ENCODE measurements around the gene C1QTNF6.

C1QTNF6 gene

GRCh38 chr22:37196539-37197450 is 8.7 kb upstream of the C1QTNF6 start:
- TF ChIP-seq FOXP2 (optimal IDR thresholded peaks at IDR 0.05; ENCODE audit: borderline replicate concordance, extremely low read depth, extremely low read length, insufficient read depth): no peak
- peak; percentile 78 to 85 for TF ChIP-seq REST (IDR thresholded peaks at IDR 0.05; ENCODE audit: insufficient read depth in 1 of 2, low read depth in 2 of 2, low read length in 2 of 2)

DNA sequence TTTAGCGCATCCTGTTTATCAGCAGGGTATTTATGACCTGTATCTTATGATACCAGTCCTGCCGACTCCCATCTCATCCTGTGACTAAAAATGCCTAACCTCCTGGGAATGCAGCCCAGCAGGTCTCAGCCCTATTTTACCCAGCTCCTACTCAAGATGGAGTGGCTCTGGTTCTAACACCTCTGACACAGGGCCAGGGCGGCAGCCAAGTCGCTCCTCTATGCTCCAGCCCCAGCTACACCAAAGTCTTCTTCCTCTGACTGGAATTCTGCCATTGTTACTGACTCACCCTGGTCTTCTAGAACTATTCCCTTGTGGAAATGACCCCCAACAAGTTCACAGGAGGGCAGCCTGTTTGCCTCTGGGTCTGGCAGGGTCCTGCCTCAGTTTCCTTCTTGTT is 7.9 kb upstream of the C1QTNF6 start:
- TF ChIP-seq TAF1 (IDR thresholded peaks at IDR 0.05; ENCODE audit: borderline replicate concordance, insufficient read depth, low read length) (no peak), SIN3A (IDR thresholded peaks at IDR 0.05; ENCODE audit: borderline replicate concordance, insufficient read depth, low read length) (no peak), REST (IDR thresholded peaks at IDR 0.05; ENCODE audit: insufficient read depth in 1 of 2, low read depth in 2 of 2, low read length in 2 of 2) (no peak), FOXP2 (optimal IDR thresholded peaks at IDR 0.05; ENCODE audit: borderline replicate concordance, extremely low read depth, extremely low read length, insufficient read depth) (no peak), POLR2AphosphoS5 (IDR thresholded peaks at IDR 0.05; ENCODE audit: low read depth, low read length) (no peak)

GRCh38 chr22:37194750-37195149 is 6.7 kb upstream of the C1QTNF6 start:
- no peak for TF ChIP-seq SIN3A (IDR thresholded peaks at IDR 0.05; ENCODE audit: borderline replicate concordance, insufficient read depth, low read length)
- TF ChIP-seq POLR2AphosphoS5 (IDR thresholded peaks at IDR 0.05; ENCODE audit: low read depth, low read length): no peak
- no peak for TF ChIP-seq FOXP2 (optimal IDR thresholded peaks at IDR 0.05; ENCODE audit: borderline replicate concordance, extremely low read depth, extremely low read length, insufficient read depth)
- no peak for TF ChIP-seq REST (IDR thresholded peaks at IDR 0.05; ENCODE audit: insufficient read depth in 1 of 2, low read depth in 2 of 2, low read length in 2 of 2)
- TF ChIP-seq TAF1 (IDR thresholded peaks at IDR 0.05; ENCODE audit: borderline replicate concordance, insufficient read depth, low read length): no peak

DNA sequence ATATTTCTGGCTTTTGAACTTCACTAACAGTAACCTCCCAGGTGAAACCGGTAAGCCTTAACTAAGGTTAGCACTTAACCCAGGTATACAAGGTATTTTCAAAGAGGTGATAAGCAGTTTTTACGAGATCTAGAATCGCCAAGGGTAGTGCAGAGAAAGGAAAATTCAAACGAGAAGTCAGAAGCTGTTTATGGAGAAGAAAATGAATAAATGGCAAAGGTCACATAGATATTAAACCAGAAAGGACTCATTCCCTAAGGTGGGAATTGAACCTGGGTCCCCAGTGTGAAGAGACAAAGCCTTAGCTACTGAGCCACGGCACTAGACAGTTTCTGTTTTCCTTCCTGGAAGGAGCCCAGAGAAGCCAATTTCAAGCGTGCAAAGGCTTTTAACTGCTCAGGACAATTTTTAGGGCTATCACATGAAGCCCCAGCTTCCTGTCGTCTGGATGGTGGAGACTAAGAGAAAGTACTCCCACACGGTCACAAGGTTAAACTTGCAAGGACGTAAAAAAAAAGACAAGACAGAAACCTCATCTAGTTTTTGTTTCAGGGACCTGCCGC is 5.7 kb upstream of the C1QTNF6 start:
- TF ChIP-seq REST (IDR thresholded peaks at IDR 0.05; ENCODE audit: insufficient read depth in 1 of 2, low read depth in 2 of 2, low read length in 2 of 2) (no peak), TAF1 (IDR thresholded peaks at IDR 0.05; ENCODE audit: borderline replicate concordance, insufficient read depth, low read length) (no peak), FOXP2 (optimal IDR thresholded peaks at IDR 0.05; ENCODE audit: borderline replicate concordance, extremely low read depth, extremely low read length, insufficient read depth) (no peak), SIN3A (IDR thresholded peaks at IDR 0.05; ENCODE audit: borderline replicate concordance, insufficient read depth, low read length) (no peak), POLR2AphosphoS5 (IDR thresholded peaks at IDR 0.05; ENCODE audit: low read depth, low read length) (no peak)

Data from PFSK-1 (cell line).